Erythroblast (primary cell): ENCODE data around the gene LINGO1.

Experiments used
- GATA1 ChIP-seq: IDR thresholded peaks from 2 replicates; pipeline ENCODE4 v1.6.1; 2011; ENCODE audit warnings: low read depth, mild to moderate bottlenecking, control low read depth, low read length, moderate library complexity
- POLR2A ChIP-seq: IDR thresholded peaks from 2 replicates; pipeline ENCODE4 v1.6.1; 2011; ENCODE audit warnings: mild to moderate bottlenecking, low read length

DNA sequence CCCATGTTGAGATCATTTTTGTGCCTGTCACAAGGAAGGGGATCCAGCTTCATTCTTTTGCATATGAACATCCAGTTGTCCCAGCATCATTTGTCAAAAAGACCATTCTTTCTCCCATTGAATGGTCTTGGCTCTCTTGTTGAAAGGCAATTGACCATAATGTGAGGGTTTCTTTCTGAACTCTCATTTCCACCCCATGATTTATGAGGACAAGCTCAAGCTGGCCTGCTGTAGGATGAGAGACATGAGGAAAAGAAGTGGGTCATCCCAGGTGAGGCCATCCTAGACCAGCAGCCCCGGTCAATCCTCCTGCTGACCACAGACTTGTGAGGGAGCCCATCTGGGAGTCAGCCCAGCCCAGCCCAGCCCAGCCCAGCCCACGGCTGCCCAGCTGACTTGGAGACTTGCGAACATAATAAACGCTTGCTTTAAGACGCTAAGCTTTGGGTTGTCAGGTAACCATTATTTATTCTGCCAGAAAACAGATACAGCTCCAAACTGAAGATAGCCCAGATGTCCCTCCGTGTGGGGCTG lies 69.0 kb downstream of the LINGO1 start:
- TF ChIP-seq GATA1 (no peak), POLR2A (no peak)
